Spleen (tissue), 11 donors: ENCODE measurements around the gene STAT4. TPM values are rescaled to one million over a fixed set of nuclear protein-coding genes. Genes with fewer than 3 reads are reported as not detected.

Experiments used
- DNase-seq: peaks from one replicate; pipeline ENCODE4 v3.0.0-alpha.2; 2020
- H3K27ac ChIP-seq, 8 donors: fragments of 200-600 bp; sonication (generic) in 7 of 8; 1 replicate in 4 of 8; 2 replicates in 4 of 8; pipeline versions ENCODE4 v1.5.0 to v1.8.0; 2016 to 2021; ENCODE audit warnings: inconsistent platforms in 4 of 8, mild to moderate bottlenecking in 4 of 8, moderate library complexity in 1 of 8
- H3K27me3 ChIP-seq, 7 donors: fragments of 200-600 bp; sonication (generic) in 6 of 7; replicated peaks in 1 of 7; 1 replicate in 4 of 7; 2 replicates in 3 of 7; pipeline versions ENCODE4 v1.5.0 to v1.8.0; 2016 to 2021; ENCODE audit warnings: inconsistent platforms in 3 of 7, mild to moderate bottlenecking in 1 of 7
- H3K36me3 ChIP-seq, 6 donors: fragments of 200-600 bp; sonication (generic) in 5 of 6; 1 replicate in 4 of 6; 2 replicates in 2 of 6; pipeline versions ENCODE4 v1.5.0 to v1.8.0; 2016 to 2021; ENCODE audit warnings: inconsistent platforms in 2 of 6
- H3K4me1 ChIP-seq, 6 donors: fragments of 200-600 bp; sonication (generic) in 5 of 6; 1 replicate in 3 of 6; 2 replicates in 3 of 6; pipeline versions ENCODE4 v1.5.0 to v1.8.0; 2016 to 2021; ENCODE audit warnings: inconsistent platforms in 3 of 6
- H3K4me3 ChIP-seq, 8 donors: fragments of 200-600 bp; sonication (generic) in 7 of 8; 1 replicate in 4 of 8; 2 replicates in 4 of 8; pipeline versions ENCODE4 v1.5.0 to v1.8.0; 2016 to 2021; ENCODE audit warnings: inconsistent platforms in 4 of 8, mild to moderate bottlenecking in 4 of 8, moderate library complexity in 2 of 8
- H3K9me3 ChIP-seq, 8 donors: fragments of 200-600 bp; sonication (generic) in 7 of 8; 1 replicate in 4 of 8; 2 replicates in 4 of 8; pipeline versions ENCODE4 v1.5.0 to v1.8.0; 2016 to 2021; ENCODE audit warnings: inconsistent platforms in 4 of 8
- POLR2A ChIP-seq, 3 donors: fragments of 450-650 bp; IDR thresholded peaks; one replicate each; pipeline ENCODE4 v1.5.1; 2017; ENCODE audit warnings: antibody characterized with exemption in 3 of 3, mild to moderate bottlenecking in 1 of 3
- POLR2AphosphoS5 ChIP-seq, 3 donors: sonication (generic); formaldehyde crosslinking; IDR thresholded peaks; one replicate each; pipeline ENCODE4 v1.5.1; 2017; ENCODE audit warnings: antibody characterized with exemption in 3 of 3
- WGBS, 5 donors: extraction: QIAGEN DNeasy Blood & Tissue Kit in 3 of 5; methylation state at CpG; one replicate each; pipeline versions ENCODE4 v1.1.5 to v1.1.7; 2013 to 2018; 5-methylcytosine and 5-hydroxymethylcytosine counted together
- intact Hi-C: fragments of 100-400 bp; cut with DNase I; formaldehyde crosslinking; loops from one replicate; pipeline ENCODE4 v1.15.0; 2023; ENCODE audit warnings: low total_unique reads
- polyA plus RNA-seq, 3 donors: library from polyadenylated mRNA; stranded (reverse); fragments of 200-250 nt; gene quantifications; one replicate each; pipeline ENCODE4 v1.2.1, GENCODE V29; 2013
- total RNA-seq, 7 donors: library from RNA; depleted of rRNA in 3 of 7; stranded (reverse); fragments of >200 nt in 3 of 7; fragmentation: NEBNext Ultra II Directional in 4 of 7; extraction: Animal tissue kit (Norgen Biotek cat#: 25700) in 4 of 7; gene quantifications; one replicate each; pipeline versions ENCODE4 v1.1.0 to v1.2.1, GENCODE V29; 2016 to 2021
- TF ChIP-seq, protein P1 (sequence below), 11 experiments: fragments of 200-600 bp in 7 of 11; fragments of 450-650 bp in 4 of 11; sonication (generic) in 4 of 11; IDR thresholded peaks in 8 of 11; conservative IDR thresholded peaks in 3 of 11; 1 replicate in 7 of 11; 2 replicates in 4 of 11; pipeline versions ENCODE4 v1.4.0 to v1.8.0; 2016 to 2021; ENCODE audit warnings: antibody characterized with exemption in 11 of 11, inconsistent platforms in 4 of 11, mild to moderate bottlenecking in 1 of 11
- donor health status: healthy with polysubstance abuse.
- donor health status: DM: no; HTN: no; CAD: no; lungs with moderate emphysema.
- donor health status: DM: no; HTN: no; CAD: no.
- donor health status: Bipolar disorder and iron deficiency.
- donor health status: healthy.
- donor health status: DM: no; HTN: no; CAD: no.
- donor health status: DM: yes; HTN: yes; CAD: no.

The STAT4 gene
- total and polyA plus RNA-seq, 10 donors, result 4.0 to 36.7 (median 25.6) TPM

DNA sequence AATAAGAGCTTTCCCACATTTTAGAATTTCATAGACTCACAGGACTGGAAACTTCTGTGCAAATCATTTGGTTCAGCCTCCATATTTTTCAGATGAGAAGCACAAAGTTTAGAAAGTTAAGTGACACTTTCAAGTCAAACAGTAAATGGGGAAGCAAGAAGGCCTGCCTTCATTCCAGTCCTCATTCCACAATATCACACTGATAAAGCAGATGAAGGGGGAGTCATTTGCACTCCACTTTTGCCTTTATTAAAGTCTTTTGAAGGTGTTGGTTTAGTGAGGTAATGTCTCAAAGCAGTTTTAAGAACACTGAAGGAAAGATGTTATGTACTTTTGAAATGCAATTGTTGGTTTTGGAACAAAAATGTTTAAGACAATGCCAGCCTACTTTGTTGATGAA is 32.7 kb upstream of the STAT4 start:
- H3K4me3 ChIP-seq, result no peak overlapping the region
- no peaks in the 10 kb centered on the region for H3K27me3 ChIP-seq
- H3K36me3 ChIP-seq, result no peaks in the 10 kb centered on the region
- no peak overlapping the region for H3K27ac ChIP-seq
- intact Hi-C loops, result no loop called here
- TF ChIP-seq POLR2AphosphoS5 (IDR thresholded peaks at IDR 0.05), result no peak
- TF ChIP-seq POLR2A (IDR thresholded peaks at IDR 0.05), result no peak
- TF ChIP-seq, protein P1, sequence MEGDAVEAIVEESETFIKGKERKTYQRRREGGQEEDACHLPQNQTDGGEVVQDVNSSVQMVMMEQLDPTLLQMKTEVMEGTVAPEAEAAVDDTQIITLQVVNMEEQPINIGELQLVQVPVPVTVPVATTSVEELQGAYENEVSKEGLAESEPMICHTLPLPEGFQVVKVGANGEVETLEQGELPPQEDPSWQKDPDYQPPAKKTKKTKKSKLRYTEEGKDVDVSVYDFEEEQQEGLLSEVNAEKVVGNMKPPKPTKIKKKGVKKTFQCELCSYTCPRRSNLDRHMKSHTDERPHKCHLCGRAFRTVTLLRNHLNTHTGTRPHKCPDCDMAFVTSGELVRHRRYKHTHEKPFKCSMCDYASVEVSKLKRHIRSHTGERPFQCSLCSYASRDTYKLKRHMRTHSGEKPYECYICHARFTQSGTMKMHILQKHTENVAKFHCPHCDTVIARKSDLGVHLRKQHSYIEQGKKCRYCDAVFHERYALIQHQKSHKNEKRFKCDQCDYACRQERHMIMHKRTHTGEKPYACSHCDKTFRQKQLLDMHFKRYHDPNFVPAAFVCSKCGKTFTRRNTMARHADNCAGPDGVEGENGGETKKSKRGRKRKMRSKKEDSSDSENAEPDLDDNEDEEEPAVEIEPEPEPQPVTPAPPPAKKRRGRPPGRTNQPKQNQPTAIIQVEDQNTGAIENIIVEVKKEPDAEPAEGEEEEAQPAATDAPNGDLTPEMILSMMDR (IDR thresholded peaks at IDR 0.05 in 8 of 11, conservative IDR thresholded peaks at IDR 0.05 in 3 of 11), result no peak
- DNase-seq, result no peak
- no peaks in the 10 kb centered on the region for H3K9me3 ChIP-seq
- H3K4me1 ChIP-seq, result no peaks in the 10 kb centered on the region

DNA sequence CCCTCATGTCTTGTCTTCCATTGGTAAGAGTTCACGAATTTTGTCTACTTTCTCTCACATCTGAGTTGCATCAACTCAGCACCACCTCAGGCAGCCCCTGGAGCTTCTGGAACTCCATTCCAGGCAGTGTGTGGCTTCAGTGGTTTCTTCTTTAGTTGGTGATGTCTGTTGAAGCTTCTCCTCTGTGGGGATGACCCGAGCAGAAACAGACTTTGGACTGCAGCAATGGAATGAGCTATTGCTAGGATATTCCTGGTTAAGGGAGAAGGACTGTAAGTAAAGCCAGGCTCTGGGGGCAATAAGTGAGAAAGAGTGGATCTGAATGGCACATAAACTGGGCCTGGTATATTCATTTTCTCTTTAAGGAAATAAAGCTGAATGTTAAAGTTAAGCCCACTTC is 32.3 kb upstream of the STAT4 start:
- no peak for DNase-seq
- Histone ChIP-seq H3K27me3 (no peaks in the 10 kb centered on the region), H3K4me1 (no peaks in the 10 kb centered on the region), H3K36me3 (no peaks in the 10 kb centered on the region), H3K27ac (no peak overlapping the region), H3K4me3 (no peak overlapping the region), H3K9me3 (no peaks in the 10 kb centered on the region)
- intact Hi-C loops, result no loop called here
- 87 to 100% (median 93%) methylated on average over 2 of the region's 2 CpGs for WGBS, 5 donors
- TF ChIP-seq, protein P1 (IDR thresholded peaks at IDR 0.05 in 8 of 11, conservative IDR thresholded peaks at IDR 0.05 in 3 of 11), result no peak
- no peak for TF ChIP-seq POLR2AphosphoS5 (IDR thresholded peaks at IDR 0.05)
- TF ChIP-seq POLR2A (IDR thresholded peaks at IDR 0.05), result no peak

DNA sequence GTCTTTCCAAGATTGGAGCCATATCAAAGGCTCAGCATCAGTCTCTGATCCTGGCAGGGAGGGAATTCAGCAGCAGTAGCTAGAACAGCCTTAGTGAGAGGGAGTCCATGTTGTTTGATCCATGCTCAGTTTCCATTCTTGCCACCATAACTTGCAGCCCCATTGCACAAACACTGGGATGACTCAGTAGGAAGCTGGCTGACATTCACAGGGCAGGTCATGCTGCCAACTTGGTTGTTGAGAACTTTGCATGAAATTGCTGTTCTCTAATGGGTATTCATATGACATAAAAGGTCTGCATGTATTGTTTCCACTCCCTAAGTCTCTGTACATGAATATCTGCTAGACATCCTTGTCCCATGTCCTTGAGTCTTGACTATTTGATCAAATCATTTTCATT is 29.9 kb upstream of the STAT4 start:
- H3K27ac ChIP-seq, result no peak overlapping the region
- H3K27me3 ChIP-seq, result no peaks in the 10 kb centered on the region
- H3K4me1 ChIP-seq, result no peaks in the 10 kb centered on the region
- H3K36me3 ChIP-seq, result no peaks in the 10 kb centered on the region
- no peak overlapping the region for H3K4me3 ChIP-seq
- intact Hi-C loops, result no loop called here
- no peak for TF ChIP-seq POLR2A (IDR thresholded peaks at IDR 0.05)
- TF ChIP-seq, protein P1 (IDR thresholded peaks at IDR 0.05 in 8 of 11, conservative IDR thresholded peaks at IDR 0.05 in 3 of 11), result no peak
- no peak for TF ChIP-seq POLR2AphosphoS5 (IDR thresholded peaks at IDR 0.05)
- DNase-seq, result no peak
- H3K9me3 ChIP-seq, result no peaks in the 10 kb centered on the region

DNA sequence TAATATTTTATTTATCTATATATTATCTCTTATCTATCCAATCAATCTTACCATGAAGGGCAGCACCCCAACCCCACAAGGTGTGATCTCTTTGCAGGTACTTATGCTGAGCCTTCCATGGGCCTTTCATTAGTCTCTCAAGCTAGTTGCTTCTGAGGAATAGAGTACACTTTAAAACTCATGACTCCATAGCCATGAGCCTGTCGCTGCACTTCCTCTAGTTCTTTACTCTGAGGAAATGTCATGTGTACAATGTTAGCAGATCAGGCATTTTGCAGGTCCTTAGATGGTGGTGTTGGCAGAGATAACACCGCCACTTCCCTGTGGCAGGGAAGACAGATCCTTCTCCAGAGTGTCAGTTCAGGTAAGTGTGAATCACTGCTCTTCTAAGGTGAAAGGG is 29.5 kb upstream of the STAT4 start:
- no peak for DNase-seq
- intact Hi-C loops, result no loop called here
- TF ChIP-seq, protein P1 (IDR thresholded peaks at IDR 0.05 in 8 of 11, conservative IDR thresholded peaks at IDR 0.05 in 3 of 11), result no peak
- Histone ChIP-seq H3K27me3 (no peaks in the 10 kb centered on the region), H3K9me3 (no peaks in the 10 kb centered on the region), H3K4me1 (no peaks in the 10 kb centered on the region), H3K27ac (no peak overlapping the region), H3K4me3 (no peak overlapping the region), H3K36me3 (no peaks in the 10 kb centered on the region)
- WGBS, 5 donors, result 90 to 97% (median 94%) methylated on average over 2 of the region's 2 CpGs
